ENCODE data around the gene NSG2. TPM values are rescaled to one million over a fixed set of nuclear protein-coding genes. Genes with fewer than 3 reads are reported as not detected.

The NSG2 gene
- total and polyA plus RNA-seq, 2 donors (not counting 1 experiment from before 2014, with no cell fraction given) = not detected

DNA sequence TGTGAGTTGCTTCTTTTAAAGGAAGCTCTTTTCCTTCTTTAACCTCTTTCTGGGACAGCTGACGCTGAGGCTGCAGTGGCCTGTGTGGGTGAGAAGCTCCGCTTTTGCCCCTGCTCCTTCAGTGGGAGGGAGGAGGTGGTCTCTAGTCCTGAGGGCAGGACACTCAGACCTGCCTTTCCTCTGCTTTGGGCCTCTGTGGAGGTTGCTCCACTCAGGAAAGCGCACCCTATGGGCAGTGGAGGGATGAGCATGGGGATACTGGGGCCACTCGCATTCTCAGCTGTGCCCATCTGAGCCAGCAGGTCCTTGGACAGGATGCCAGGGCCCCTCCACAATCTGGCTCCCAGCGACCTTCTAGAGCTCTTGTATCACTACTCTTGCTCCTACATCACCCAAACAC, 111.5 kb downstream of the NSG2 start:
- Histone ChIP-seq H3K36me3 (replicated peaks in 1 of 2; ENCODE audit: control extremely low read depth in 1 of 2, control insufficient read depth in 1 of 2, extremely low read depth in 1 of 2, insufficient read depth in 2 of 2, low read length in 1 of 2) (no peaks in the 10 kb centered on the region), H3K9me3 (ENCODE audit: control extremely low read depth in 1 of 3, control insufficient read depth in 2 of 3, insufficient read depth in 1 of 3, low read length in 2 of 3) (peaks cover 0 to 14% (median 11%) of the 10 kb centered on the region in 3 donors), H4K20me1 (ENCODE audit: control insufficient read depth, insufficient read depth, low read length, poor library complexity, severe bottlenecking) (no peaks in the 10 kb centered on the region), H3K4me1 (ENCODE audit: control insufficient read depth in 2 of 2, insufficient read depth in 2 of 2, low read length in 2 of 2) (no peaks in the 10 kb centered on the region), H3K4me2 (replicated peaks; ENCODE audit: low read depth, low read length, poor library complexity, severe bottlenecking) (no peak overlapping the region), H3K4me3 (ENCODE audit: control extremely low read depth in 1 of 5, extremely low read depth in 1 of 5, insufficient read depth in 1 of 5, low read depth in 2 of 5, low read length in 4 of 5) (no peak overlapping the region), H2AFZ (ENCODE audit: insufficient read depth, low read depth, low read length, poor library complexity, severe bottlenecking) (no peak overlapping the region), H3K79me2 (ENCODE audit: control insufficient read depth, insufficient read depth, low read length) (no peaks in the 10 kb centered on the region), H3K27ac (ENCODE audit: low read length in 2 of 2) (no peak overlapping the region), H3K27me3 (replicated peaks in 1 of 4; ENCODE audit: control extremely low read depth in 1 of 4, control insufficient read depth in 3 of 4, insufficient read depth in 4 of 4, low read length in 3 of 4) (no peaks in the 10 kb centered on the region), H3K9ac (ENCODE audit: low read length) (no peak overlapping the region)
- WGBS (ENCODE audit: insufficient coverage) = 80% methylated on average over 4 of the region's 5 CpGs
- H3K9me3 Mint-ChIP-seq (ENCODE audit: insufficient read depth) = peaks cover 21% of the 10 kb centered on the region
- DNase-seq (no peak), ATAC-seq (ENCODE audit: low read depth) (no peak)
- no peaks in the 10 kb centered on the region for H3K4me1 Mint-ChIP-seq
- no peaks in the 10 kb centered on the region for H3K27me3 Mint-ChIP-seq
- POLR2A ChIA-PET = no interaction called here
- no peak overlapping the region for H3K27ac Mint-ChIP-seq
- H3K4me3 Mint-ChIP-seq = no peak overlapping the region
- CTCF ChIA-PET = no interaction called here
- TF ChIP-seq EZH2 (IDR thresholded peaks at IDR 0.05; ENCODE audit: borderline replicate concordance, insufficient read depth, low read depth, low read length, poor library complexity, severe bottlenecking) (no peak), CTCF (IDR thresholded peaks at IDR 0.05) (no peak)
- intact Hi-C loops (cut with micrococcal nuclease) = no loop called here

Other genes with a start within 250 kb of the NSG2 start
- 26.0 and 28.2 TPM in 2 replicates for gene CPEB4, start 157.4 kb upstream of the NSG2 start, total RNA-seq
- gene CPEB4, start 157.4 kb upstream of the NSG2 start, polyA plus RNA-seq = 8.4 and 11.8 TPM in 2 replicates
- not detected in 2 replicates for gene C5orf47, start 56.5 kb upstream of the NSG2 start, total RNA-seq
- not detected in 2 replicates for gene C5orf47, start 56.5 kb upstream of the NSG2 start, polyA plus RNA-seq

Data from B cell (primary cell).